Effector memory CD4-positive, alpha-beta T cell (primary cell): ENCODE measurements around the gene PKHD1.

ENCODE experiments used
- DNase-seq, 3 donors: peaks; one replicate each; pipeline ENCODE4 v3.0.0-alpha.2; 2020
- H3K27ac ChIP-seq: 2 replicates; pipeline ENCODE4 v1.7.0; 2013; ENCODE audit warnings: mild to moderate bottlenecking, low read length, moderate library complexity; ENCODE audit not compliant: insufficient read depth, poor library complexity, severe bottlenecking
- H3K27me3 ChIP-seq: replicated peaks from 2 replicates; pipeline ENCODE4 v1.7.0; 2013; ENCODE audit warnings: mild to moderate bottlenecking, low read length; ENCODE audit not compliant: insufficient read depth, control insufficient read depth, poor library complexity, severe bottlenecking
- H3K36me3 ChIP-seq: 2 replicates; pipeline ENCODE4 v1.7.0; 2013; ENCODE audit warnings: mild to moderate bottlenecking, low read length, moderate library complexity; ENCODE audit not compliant: control insufficient read depth, insufficient read depth
- H3K4me1 ChIP-seq: 2 replicates; pipeline ENCODE4 v1.7.0; 2013; ENCODE audit warnings: low read length, mild to moderate bottlenecking; ENCODE audit not compliant: control insufficient read depth, insufficient read depth, poor library complexity, severe bottlenecking
- H3K4me3 ChIP-seq: 2 replicates; pipeline ENCODE4 v1.7.0; 2013; ENCODE audit warnings: low read length, low read depth, mild to moderate bottlenecking; ENCODE audit not compliant: insufficient read depth, poor library complexity, severe bottlenecking
- H3K9me3 ChIP-seq: 2 replicates; pipeline ENCODE4 v1.7.0; 2013; ENCODE audit warnings: mild to moderate bottlenecking, low read length, moderate library complexity; ENCODE audit not compliant: control insufficient read depth

PKHD1 gene

DNA sequence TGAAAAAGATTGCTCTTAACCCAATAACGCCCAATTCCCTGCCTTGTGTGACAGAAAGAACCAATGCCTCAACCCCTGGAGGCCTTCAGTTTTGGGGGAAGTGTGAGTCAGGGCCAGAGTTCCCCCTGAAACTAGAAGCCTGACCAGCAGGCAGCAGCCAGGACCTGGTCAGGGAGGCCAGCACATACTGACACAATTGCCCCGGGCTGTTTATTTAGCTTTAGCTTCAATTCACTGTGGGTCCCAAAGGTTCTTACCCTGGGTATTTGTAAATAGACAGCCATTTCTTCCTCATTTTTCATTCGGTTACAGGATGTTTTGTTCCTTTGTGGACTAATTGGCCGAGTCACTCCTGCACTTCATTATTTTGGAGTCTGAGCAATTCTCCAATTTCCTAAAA, 195.6 kb downstream of the PKHD1 start:
- Histone ChIP-seq H3K27ac (no peak overlapping the region), H3K9me3 (no peaks in the 10 kb centered on the region), H3K36me3 (no peaks in the 10 kb centered on the region), H3K4me1 (no peaks in the 10 kb centered on the region), H3K4me3 (no peak overlapping the region), H3K27me3 (no peaks in the 10 kb centered on the region)
- DNase-seq, result no peak

- Histone ChIP-seq H3K4me1 (no peaks in the 10 kb centered on the region), H3K9me3 (no peaks in the 10 kb centered on the region), H3K36me3 (no peaks in the 10 kb centered on the region), H3K27me3 (no peaks in the 10 kb centered on the region), H3K27ac (no peak overlapping the region), H3K4me3 (no peak overlapping the region)
- no peak for DNase-seq
Observed at GRCh38 chr6:51887859-51888258, 199.6 kb downstream of the PKHD1 start.

GRCh38 chr6:51885957-51886356, 201.5 kb downstream of the PKHD1 start:
- Histone ChIP-seq H3K27me3 (no peaks in the 10 kb centered on the region), H3K27ac (no peak overlapping the region), H3K4me1 (no peaks in the 10 kb centered on the region), H3K36me3 (no peaks in the 10 kb centered on the region), H3K9me3 (no peaks in the 10 kb centered on the region), H3K4me3 (no peak overlapping the region)
- no peak for DNase-seq

DNA sequence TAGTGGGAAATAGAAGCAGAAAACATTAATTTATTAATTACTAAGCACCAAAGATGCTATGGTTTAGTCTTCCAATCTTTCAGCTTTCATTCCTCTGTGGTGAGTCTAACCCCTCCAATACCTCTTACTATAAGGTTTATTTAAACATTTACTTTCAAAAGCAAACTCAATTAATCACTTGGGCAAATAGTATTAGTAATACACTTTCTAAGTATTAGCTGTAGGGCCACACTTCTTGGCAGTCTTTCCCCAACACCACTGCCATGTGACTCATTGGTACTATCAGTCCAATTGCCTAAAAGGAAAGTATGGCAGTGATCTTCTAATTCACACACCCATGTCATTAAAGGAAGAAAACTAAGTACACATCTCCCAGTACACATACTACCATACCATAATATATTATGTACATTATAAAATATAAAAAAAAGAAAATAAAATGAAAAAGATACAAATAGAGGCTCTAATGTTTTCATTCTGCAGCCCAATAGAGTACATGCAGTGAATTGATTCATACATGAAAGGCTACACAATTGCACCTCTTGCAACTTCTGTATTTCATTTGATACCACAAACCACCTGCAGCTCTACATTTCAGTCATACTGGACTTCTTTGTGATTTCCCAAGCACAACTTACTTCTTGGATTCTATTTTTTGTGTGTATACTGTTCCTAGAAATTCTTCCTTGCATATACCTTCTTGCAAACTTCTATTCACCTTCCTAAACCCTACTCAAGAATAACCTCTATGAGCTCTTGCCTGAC, 218.6 kb downstream of the PKHD1 start:
- no peak for DNase-seq
- H3K27ac ChIP-seq, result no peak overlapping the region
- no peaks in the 10 kb centered on the region for H3K9me3 ChIP-seq
- H3K36me3 ChIP-seq, result no peaks in the 10 kb centered on the region
- no peak overlapping the region for H3K4me3 ChIP-seq
- no peaks in the 10 kb centered on the region for H3K27me3 ChIP-seq
- H3K4me1 ChIP-seq, result no peaks in the 10 kb centered on the region

DNA sequence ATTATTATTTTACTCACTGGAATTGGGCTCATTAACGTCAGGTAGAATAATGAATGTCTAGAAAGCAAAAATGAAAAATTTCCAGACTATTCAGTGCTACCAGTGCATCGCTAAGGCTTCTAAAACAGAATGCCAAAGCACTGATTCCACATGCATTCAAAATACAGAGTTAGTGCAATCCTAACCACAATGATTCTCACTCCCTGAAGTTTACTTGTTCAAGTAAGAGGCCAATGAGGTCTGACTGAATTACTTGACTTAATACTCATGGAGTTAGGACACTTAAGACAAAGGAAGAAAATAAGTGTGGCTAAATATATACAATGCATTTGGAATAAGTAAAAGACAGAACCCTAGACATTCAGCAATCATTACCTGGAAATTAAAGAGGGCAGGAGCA, 220.5 kb downstream of the PKHD1 start:
- Histone ChIP-seq H3K27me3 (no peaks in the 10 kb centered on the region), H3K27ac (no peak overlapping the region), H3K4me3 (no peak overlapping the region), H3K4me1 (no peaks in the 10 kb centered on the region), H3K9me3 (no peaks in the 10 kb centered on the region), H3K36me3 (no peaks in the 10 kb centered on the region)
- no peak for DNase-seq

GRCh38 chr6:51865996-51866395, 221.4 kb downstream of the PKHD1 start:
- H3K4me1 ChIP-seq, result no peaks in the 10 kb centered on the region
- no peaks in the 10 kb centered on the region for H3K36me3 ChIP-seq
- H3K27me3 ChIP-seq, result no peaks in the 10 kb centered on the region
- no peak overlapping the region for H3K4me3 ChIP-seq
- H3K27ac ChIP-seq, result no peak overlapping the region
- H3K9me3 ChIP-seq, result no peaks in the 10 kb centered on the region
- DNase-seq, result no peak

DNA sequence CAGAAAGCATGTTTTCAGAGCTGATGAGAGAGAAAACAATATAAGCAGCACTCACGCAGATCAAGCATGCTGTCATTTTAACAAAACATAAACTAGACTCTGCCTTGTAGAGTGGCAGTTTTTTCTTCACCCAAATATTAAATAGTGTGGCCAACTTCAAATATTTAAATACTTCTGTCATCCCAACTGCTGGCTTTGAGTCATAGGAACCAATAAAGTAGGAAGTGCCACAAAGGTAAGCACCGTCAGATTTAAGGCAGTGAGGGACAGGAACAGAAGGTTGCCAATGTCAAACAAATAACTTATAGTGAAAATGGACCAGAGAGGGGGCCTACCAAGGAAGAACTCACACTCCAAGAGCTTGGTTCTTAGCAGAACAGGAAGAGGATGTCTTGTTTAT, 222.2 kb downstream of the PKHD1 start:
- Histone ChIP-seq H3K4me3 (no peak overlapping the region), H3K27ac (no peak overlapping the region), H3K9me3 (no peaks in the 10 kb centered on the region), H3K36me3 (no peaks in the 10 kb centered on the region), H3K27me3 (no peaks in the 10 kb centered on the region), H3K4me1 (no peaks in the 10 kb centered on the region)
- DNase-seq, result no peak

DNA sequence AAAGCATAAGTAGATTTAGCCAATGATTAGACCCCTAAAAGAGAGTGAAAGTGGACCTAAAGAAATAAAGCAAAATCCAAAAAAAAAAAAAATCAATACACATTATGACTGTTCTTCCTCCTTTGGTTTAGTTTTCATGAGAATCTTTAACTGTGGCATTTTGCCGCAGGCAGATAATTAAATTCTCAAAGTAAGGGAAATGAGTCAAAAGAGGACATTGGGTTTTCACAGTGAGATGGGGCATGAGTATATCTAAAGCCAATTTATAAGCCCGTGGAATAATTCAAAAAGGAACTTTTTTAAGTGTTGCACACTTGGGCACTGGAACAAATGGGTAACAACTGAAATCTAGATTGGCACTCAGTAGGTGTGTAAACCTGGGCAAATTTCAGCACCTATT, 230.3 kb downstream of the PKHD1 start:
- Histone ChIP-seq H3K36me3 (no peaks in the 10 kb centered on the region), H3K9me3 (no peaks in the 10 kb centered on the region), H3K4me3 (no peak overlapping the region), H3K27ac (no peak overlapping the region), H3K4me1 (no peaks in the 10 kb centered on the region), H3K27me3 (no peaks in the 10 kb centered on the region)
- DNase-seq, result no peak

DNA sequence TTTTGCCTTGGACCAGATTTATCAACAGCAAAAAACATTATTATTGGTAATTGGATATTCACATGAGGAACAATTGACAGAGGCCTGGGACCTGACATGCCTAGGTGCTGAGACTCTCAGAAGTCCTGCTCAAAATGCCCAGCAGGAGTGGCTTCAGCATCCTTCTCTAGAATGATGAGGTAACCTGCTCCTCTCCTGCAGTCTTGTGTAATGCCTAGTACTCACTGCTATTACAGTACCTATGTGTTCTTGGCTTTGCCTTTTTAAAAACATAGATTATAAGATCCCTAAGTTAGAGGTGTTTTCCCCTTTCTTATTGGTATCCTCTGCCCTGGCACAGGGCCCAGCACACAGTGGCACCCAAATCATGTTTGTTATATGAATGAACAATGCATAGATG, 230.9 kb downstream of the PKHD1 start:
- H3K4me1 ChIP-seq, result no peaks in the 10 kb centered on the region
- no peaks in the 10 kb centered on the region for H3K36me3 ChIP-seq
- H3K27me3 ChIP-seq, result no peaks in the 10 kb centered on the region
- H3K27ac ChIP-seq, result no peak overlapping the region
- no peak for DNase-seq
- H3K4me3 ChIP-seq, result no peak overlapping the region
- H3K9me3 ChIP-seq, result no peaks in the 10 kb centered on the region

- Histone ChIP-seq H3K36me3 (no peaks in the 10 kb centered on the region), H3K27ac (no peak overlapping the region), H3K27me3 (no peaks in the 10 kb centered on the region), H3K9me3 (no peaks in the 10 kb centered on the region), H3K4me3 (no peak overlapping the region), H3K4me1 (no peaks in the 10 kb centered on the region)
- no peak for DNase-seq
Observed at GRCh38 chr6:51855310-51856082, 231.9 kb downstream of the PKHD1 start.
